ENCODE measurements around the gene AKAP12. TPM values are rescaled to one million over a fixed set of nuclear protein-coding genes. Genes with fewer than 3 reads are reported as not detected.

AKAP12 gene
- 5.0 and 15.0 TPM in 2 replicates for total RNA-seq

GRCh38 chr6:151239603-151240035 is at the start of gene AKAP12:
AKAP12 (plus strand) TSS chr6:151239967; CDS start chr6:151240563, 596 bp downstream.
- peaks cover 2% of the 10 kb centered on the region for H3K27me3 ChIP-seq (ENCODE audit: control insufficient read depth, insufficient read depth, low read length)
- no peaks in the 10 kb centered on the region for H3K36me3 ChIP-seq (ENCODE audit: control insufficient read depth, insufficient read depth, low read length)
- FAIRE-seq (no peak), DNase-seq (ENCODE audit: low read depth) (no peak)
- peak within 1 kb of the TSS; percentile 40 for H3K4me3 ChIP-seq (ENCODE audit: low read depth, low read length)
- no peak for TF ChIP-seq CTCF (IDR thresholded peaks at IDR 0.05; ENCODE audit: insufficient read depth, low read length, severe bottlenecking)

GRCh38 chr6:151191527-151191926 is 48.2 kb upstream of the AKAP12 start:
- DNase-seq (ENCODE audit: low read depth) (no peak), FAIRE-seq (no peak)
- Histone ChIP-seq H3K36me3 (ENCODE audit: control insufficient read depth, insufficient read depth, low read length) (no peaks in the 10 kb centered on the region), H3K27me3 (ENCODE audit: control insufficient read depth, insufficient read depth, low read length) (no peaks in the 10 kb centered on the region), H3K4me3 (ENCODE audit: low read depth, low read length) (no peak overlapping the region)
- no peak for TF ChIP-seq CTCF (IDR thresholded peaks at IDR 0.05; ENCODE audit: insufficient read depth, low read length, severe bottlenecking)

- DNase-seq (ENCODE audit: low read depth) = no peak
- Histone ChIP-seq H3K36me3 (ENCODE audit: control insufficient read depth, insufficient read depth, low read length) (no peaks in the 10 kb centered on the region), H3K27me3 (ENCODE audit: control insufficient read depth, insufficient read depth, low read length) (no peaks in the 10 kb centered on the region), H3K4me3 (ENCODE audit: low read depth, low read length) (no peak overlapping the region)
- FAIRE-seq = no peak
- TF ChIP-seq CTCF (IDR thresholded peaks at IDR 0.05; ENCODE audit: insufficient read depth, low read length, severe bottlenecking) = no peak
Observed at GRCh38 chr6:151196555-151196954, 43.2 kb upstream of the AKAP12 start.

- DNase-seq (ENCODE audit: low read depth) = no peak
- no peak overlapping the region for H3K4me3 ChIP-seq (ENCODE audit: low read depth, low read length)
- FAIRE-seq = no peak
- no peak for TF ChIP-seq CTCF (IDR thresholded peaks at IDR 0.05; ENCODE audit: insufficient read depth, low read length, severe bottlenecking)
- no peaks in the 10 kb centered on the region for H3K36me3 ChIP-seq (ENCODE audit: control insufficient read depth, insufficient read depth, low read length)
- no peaks in the 10 kb centered on the region for H3K27me3 ChIP-seq (ENCODE audit: control insufficient read depth, insufficient read depth, low read length)
Observed at GRCh38 chr6:151197556-151197955, 42.2 kb upstream of the AKAP12 start.

GRCh38 chr6:151199991-151200390 is 39.8 kb upstream of the AKAP12 start:
- DNase-seq (ENCODE audit: low read depth) = no peak
- TF ChIP-seq CTCF (IDR thresholded peaks at IDR 0.05; ENCODE audit: insufficient read depth, low read length, severe bottlenecking) = no peak
- H3K36me3 ChIP-seq (ENCODE audit: control insufficient read depth, insufficient read depth, low read length) = no peaks in the 10 kb centered on the region
- H3K4me3 ChIP-seq (ENCODE audit: low read depth, low read length) = no peak overlapping the region
- FAIRE-seq = no peak
- no peaks in the 10 kb centered on the region for H3K27me3 ChIP-seq (ENCODE audit: control insufficient read depth, insufficient read depth, low read length)
